Naive thymus-derived CD4-positive, alpha-beta T cell (primary cell): Measurements from ENCODE around the gene PLA2G2F. TPM values are rescaled to one million over a fixed set of nuclear protein-coding genes. Genes with fewer than 3 reads are reported as not detected.

Experiments
- ATAC-seq: fragments of 150-1000 bp; cut with Tn5 transposase; 2 replicates; pipeline ENCODE4 v1.10.0; 2021; ENCODE audit warnings: mild to moderate bottlenecking, moderate library complexity
- CTCF ChIA-PET: fragments of 350-600 bp; sonication (Branson Sonifier 250); formaldehyde crosslinking; loops from one replicate; lab custom pipeline; 2021; ENCODE audit warnings: antibody characterized with exemption; lab: Charles Lee
- POLR2A ChIA-PET: fragments of 350-600 bp; sonication (Branson Sonifier 250); formaldehyde crosslinking; loops from one replicate; lab custom pipeline; 2021; ENCODE audit warnings: antibody characterized with exemption, inconsistent platforms; lab: Charles Lee
- DNase-seq, 9 donors: peaks; one replicate each; pipeline versions ENCODE4 v3.0.0 to v3.0.0-alpha.2; 2020 to 2022; ENCODE audit warnings: mixed read lengths in 1 of 9
- H3K27ac ChIP-seq: one replicate; pipeline ENCODE4 v1.7.0; 2013; ENCODE audit warnings: mild to moderate bottlenecking, low read depth, low read length, moderate library complexity
- H3K27me3 ChIP-seq, 2 donors: one replicate each; pipeline ENCODE4 v1.7.0; 2013; ENCODE audit warnings: low read length in 2 of 2, mild to moderate bottlenecking in 2 of 2, moderate library complexity in 2 of 2; ENCODE audit not compliant: control insufficient read depth in 2 of 2, insufficient read depth in 2 of 2
- H3K36me3 ChIP-seq, 3 experiments: 1 replicate in 2 of 3; 2 replicates in 1 of 3; pipeline ENCODE4 v1.7.0; 2013; ENCODE audit warnings: low read length in 3 of 3, mild to moderate bottlenecking in 3 of 3, moderate library complexity in 1 of 3; ENCODE audit not compliant: insufficient read depth in 3 of 3, control insufficient read depth in 2 of 3
- H3K4me1 ChIP-seq, 2 donors: one replicate each; pipeline ENCODE4 v1.7.0; 2013; ENCODE audit warnings: low read length in 2 of 2, mild to moderate bottlenecking in 2 of 2, moderate library complexity in 1 of 2; ENCODE audit not compliant: control insufficient read depth in 2 of 2, insufficient read depth in 2 of 2
- H3K4me3 ChIP-seq: 2 replicates; pipeline ENCODE4 v1.7.0; 2013; ENCODE audit warnings: mild to moderate bottlenecking, low read length
- H3K9me3 ChIP-seq, 3 experiments: 1 replicate in 2 of 3; 2 replicates in 1 of 3; pipeline ENCODE4 v1.7.0; 2013; ENCODE audit warnings: low read length in 3 of 3; ENCODE audit not compliant: control insufficient read depth in 2 of 3
- H3K27ac Mint-ChIP-seq, 9 donors: one replicate each; pipeline ENCODE4 v1.8.0; 2020 to 2022; ENCODE audit warnings: mixed read lengths in 9 of 9, mild to moderate bottlenecking in 8 of 9, moderate library complexity in 5 of 9, inconsistent platforms in 2 of 9
- H3K27me3 Mint-ChIP-seq, 5 donors: one replicate each; pipeline ENCODE4 v1.8.0; 2021 to 2022; ENCODE audit warnings: mixed read lengths in 5 of 5, mild to moderate bottlenecking in 1 of 5
- H3K36me3 Mint-ChIP-seq, 5 donors: one replicate each; pipeline ENCODE4 v1.8.0; 2020 to 2022; ENCODE audit warnings: mixed read lengths in 5 of 5, mild to moderate bottlenecking in 3 of 5, inconsistent platforms in 1 of 5
- H3K4me1 Mint-ChIP-seq, 7 donors: one replicate each; pipeline ENCODE4 v1.8.0; 2020 to 2022; ENCODE audit warnings: mixed read lengths in 7 of 7, mild to moderate bottlenecking in 3 of 7, inconsistent platforms in 1 of 7
- H3K4me3 Mint-ChIP-seq, 10 donors: one replicate each; pipeline ENCODE4 v1.8.0; 2020 to 2022; ENCODE audit warnings: mild to moderate bottlenecking in 10 of 10, mixed read lengths in 10 of 10, moderate library complexity in 6 of 10, inconsistent platforms in 2 of 10
- H3K9me3 Mint-ChIP-seq, 11 donors: one replicate each; pipeline ENCODE4 v1.8.0; 2020 to 2022; ENCODE audit warnings: mixed read lengths in 11 of 11, mild to moderate bottlenecking in 4 of 11, inconsistent platforms in 1 of 11, moderate library complexity in 1 of 11
- intact Hi-C, 2 donors: fragments of 100-400 bp; cut with micrococcal nuclease; formaldehyde crosslinking; loops; one replicate each; pipeline ENCODE4 v1.15.1; 2023
- polyA plus RNA-seq, 2 donors: library from polyadenylated mRNA; unstranded; fragments of 300-500 nt; fragmentation: Illumina TruSeq; gene quantifications; one replicate each; pipeline ENCODE4 v1.2.3, GENCODE V29; 2021
- total RNA-seq, 6 experiments: library from RNA in 5 of 6; stranded (reverse) in 5 of 6; gene quantifications; 1 replicate in 5 of 6; 2 replicates in 1 of 6; pipeline ENCODE4 v1.2.3 and lab custom pipeline; 2021 to 2026

Gene PLA2G2F
- total and polyA plus RNA-seq, 7 experiments from 2014 or later = not detected

DNA sequence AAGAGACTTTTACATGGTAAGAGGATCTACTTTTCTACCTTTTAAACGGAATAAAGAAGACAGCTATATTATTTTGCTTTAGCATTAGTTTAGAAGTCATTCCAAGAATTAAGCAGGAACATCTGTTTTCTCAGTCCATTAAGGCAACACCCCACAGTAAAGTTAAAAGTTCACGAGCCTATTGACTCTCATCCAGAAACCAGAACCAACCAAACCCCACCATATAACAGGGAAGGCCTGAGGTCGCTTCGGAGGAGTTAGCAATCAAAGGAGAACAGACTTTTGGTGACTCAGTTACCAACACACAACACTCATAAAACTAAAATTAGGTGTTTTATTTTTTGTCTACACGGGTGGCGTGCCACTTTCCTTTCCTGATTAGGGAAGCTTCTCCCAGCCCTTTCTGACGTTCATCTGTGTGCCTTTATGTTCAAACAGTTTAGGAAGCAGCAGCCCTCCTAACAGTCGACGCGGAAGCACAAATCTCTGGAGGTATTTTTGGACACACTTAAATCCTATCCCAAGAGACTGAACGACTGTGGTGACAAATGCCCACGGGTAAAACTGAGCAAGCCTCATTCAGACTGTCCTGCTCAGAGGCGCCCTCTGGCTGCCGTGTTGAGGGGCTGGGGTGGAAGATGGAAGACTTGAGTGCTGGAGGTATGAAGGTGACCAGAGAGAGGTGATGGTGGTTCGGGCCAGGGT is 55.8 kb downstream of the PLA2G2F start:
- Mint-ChIP-seq H3K27ac (no peak overlapping the region), H3K27me3 (peaks cover 0 to 36% (median 5%) of the 10 kb centered on the region in 5 donors), H3K4me1 (peaks cover 0 to 7% (median 0%) of the 10 kb centered on the region in 7 donors), H3K36me3 (peaks cover 0 to 2% (median 0%) of the 10 kb centered on the region in 5 donors), H3K9me3 (no peaks in the 10 kb centered on the region), H3K4me3 (no peak overlapping the region)
- Histone ChIP-seq H3K4me3 (no peak overlapping the region), H3K36me3 (no peaks in the 10 kb centered on the region), H3K27ac (no peak overlapping the region), H3K4me1 (no peaks in the 10 kb centered on the region), H3K9me3 (no peaks in the 10 kb centered on the region), H3K27me3 (no peaks in the 10 kb centered on the region)
- intact Hi-C loops = loop anchor here (1.0 to 2.0 kb wide), 6 partner anchors 8 to 277 kb away; no protein-coding TSS in a partner anchor
- CTCF ChIA-PET = interaction anchor here (0.5 to 3.7 kb wide), 8 partner anchors 15 to 277 kb away, joined by 3 to 20 read pairs (median 4); no protein-coding TSS in a partner anchor
- POLR2A ChIA-PET = interaction anchor here (0.9 to 1.0 kb wide), 2 partner anchors 8 to 17 kb away, joined by 3 read pairs; no protein-coding TSS in a partner anchor
- DNase-seq = peak; percentile 43 to 76 (median 63)
- peak; percentile 81 for ATAC-seq

DNA sequence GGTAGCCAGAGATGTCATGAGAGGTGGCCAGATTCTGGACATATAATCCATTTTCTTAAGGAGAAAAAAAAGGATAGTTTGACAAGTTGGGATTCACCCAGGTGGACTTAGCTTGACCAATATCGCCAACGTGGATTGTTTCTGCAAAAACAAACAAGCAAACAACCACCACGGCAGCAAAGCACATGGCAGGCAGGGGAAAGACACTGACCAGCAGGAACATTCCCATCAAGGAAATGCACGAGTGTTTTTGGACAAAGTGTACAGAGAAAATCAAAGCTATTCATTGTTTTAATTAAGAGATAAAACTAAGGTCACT is 56.3 kb downstream of the PLA2G2F start:
- H3K27me3 ChIP-seq = no peaks in the 10 kb centered on the region
- H3K4me3 ChIP-seq = no peak overlapping the region
- H3K4me3 Mint-ChIP-seq = no peak overlapping the region
- peaks cover 0 to 7% (median 0%) of the 10 kb centered on the region in 7 donors for H3K4me1 Mint-ChIP-seq
- H3K9me3 Mint-ChIP-seq = no peaks in the 10 kb centered on the region
- ATAC-seq (no peak), DNase-seq (no peak)
- POLR2A ChIA-PET = interaction anchor here (1.0 kb wide), 1 partner anchor 8 kb away, joined by 3 read pairs; no protein-coding TSS in a partner anchor
- intact Hi-C loops = loop anchor here (1.0 to 2.0 kb wide), 6 partner anchors 8 to 277 kb away; no protein-coding TSS in a partner anchor
- CTCF ChIA-PET = interaction anchor here (0.8 to 3.7 kb wide), 9 partner anchors 8 to 279 kb away, joined by 3 to 20 read pairs (median 4); no protein-coding TSS in a partner anchor
- no peaks in the 10 kb centered on the region for H3K36me3 ChIP-seq
- H3K27ac ChIP-seq = no peak overlapping the region
- peaks cover 5 to 41% (median 5%) of the 10 kb centered on the region in 5 donors for H3K27me3 Mint-ChIP-seq
- H3K9me3 ChIP-seq = no peaks in the 10 kb centered on the region
- no peaks in the 10 kb centered on the region for H3K4me1 ChIP-seq
- H3K27ac Mint-ChIP-seq = no peak overlapping the region
- peaks cover 0 to 2% (median 0%) of the 10 kb centered on the region in 5 donors for H3K36me3 Mint-ChIP-seq

DNA sequence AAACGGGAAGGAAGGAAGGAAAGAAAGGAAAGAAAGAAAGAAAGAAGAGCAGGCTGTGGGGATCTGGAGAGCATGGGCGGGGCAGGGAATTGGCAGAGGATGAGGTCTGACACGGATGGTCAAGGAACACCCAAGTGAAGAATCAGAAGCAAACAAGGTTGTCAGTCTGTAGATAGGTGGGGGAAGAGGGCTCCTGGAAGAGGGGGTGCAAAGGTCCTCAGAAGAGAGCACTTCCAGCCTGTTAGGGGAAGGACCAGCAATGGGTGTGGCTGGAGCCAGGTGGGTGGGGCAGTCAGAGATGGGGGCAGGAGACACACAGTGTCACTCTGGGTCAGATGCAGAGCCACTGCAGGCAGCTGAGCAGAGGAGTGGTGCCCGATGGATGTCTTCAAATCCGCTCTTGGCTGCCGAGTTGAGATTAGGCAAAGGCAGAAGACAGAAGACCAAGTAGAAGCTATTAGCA is 58.2 kb downstream of the PLA2G2F start:
- ATAC-seq (no peak), DNase-seq (no peak)
- H3K9me3 Mint-ChIP-seq = no peaks in the 10 kb centered on the region
- no peaks in the 10 kb centered on the region for H3K27me3 ChIP-seq
- no peak overlapping the region for H3K4me3 ChIP-seq
- CTCF ChIA-PET = interaction anchor here (0.6 kb wide), 1 partner anchor 279 kb away, joined by 3 read pairs; no protein-coding TSS in a partner anchor
- H3K27me3 Mint-ChIP-seq = peaks cover 5 to 44% (median 8%) of the 10 kb centered on the region in 5 donors
- peaks cover 0 to under 1% (median 0%) of the 10 kb centered on the region in 5 donors for H3K36me3 Mint-ChIP-seq
- H3K4me1 ChIP-seq = no peaks in the 10 kb centered on the region
- POLR2A ChIA-PET = no interaction called here
- no peaks in the 10 kb centered on the region for H3K9me3 ChIP-seq
- no peaks in the 10 kb centered on the region for H3K36me3 ChIP-seq
- intact Hi-C loops = no loop called here
- no peak overlapping the region for H3K27ac ChIP-seq
- H3K4me3 Mint-ChIP-seq = no peak overlapping the region
- peaks cover 0 to 7% (median 0%) of the 10 kb centered on the region in 7 donors for H3K4me1 Mint-ChIP-seq
- H3K27ac Mint-ChIP-seq = no peak overlapping the region

DNA sequence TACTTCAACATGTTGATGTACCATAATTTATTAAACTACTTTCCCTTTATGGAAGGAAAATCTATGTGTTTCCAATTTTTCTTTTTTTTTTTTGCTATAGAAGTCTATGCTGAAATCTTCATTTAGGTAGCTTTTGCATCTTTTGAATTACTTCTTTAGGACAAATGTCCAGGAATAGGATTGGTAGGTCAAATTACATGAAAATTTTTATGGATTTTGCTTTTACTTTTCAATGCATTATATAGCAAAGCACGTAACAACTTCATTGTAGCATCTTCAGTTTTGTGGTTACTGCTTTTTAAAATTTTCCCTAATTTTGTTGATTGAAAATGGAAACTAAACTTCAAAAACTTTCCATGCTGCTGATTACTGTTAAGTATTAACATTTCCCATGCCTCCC is 59.2 kb downstream of the PLA2G2F start:
- Histone ChIP-seq H3K4me1 (no peaks in the 10 kb centered on the region), H3K27ac (no peak overlapping the region), H3K36me3 (no peaks in the 10 kb centered on the region), H3K27me3 (no peaks in the 10 kb centered on the region), H3K4me3 (no peak overlapping the region), H3K9me3 (no peaks in the 10 kb centered on the region)
- H3K9me3 Mint-ChIP-seq = no peaks in the 10 kb centered on the region
- DNase-seq = no peak
- peaks cover 5 to 43% (median 10%) of the 10 kb centered on the region in 5 donors for H3K27me3 Mint-ChIP-seq
- POLR2A ChIA-PET = no interaction called here
- CTCF ChIA-PET = interaction anchor here (0.6 kb wide), 1 partner anchor 13 kb away, joined by 4 read pairs; no protein-coding TSS in a partner anchor
- H3K4me3 Mint-ChIP-seq = no peak overlapping the region
- peaks cover 0 to 7% (median 0%) of the 10 kb centered on the region in 7 donors for H3K4me1 Mint-ChIP-seq
- no peak for ATAC-seq
- H3K27ac Mint-ChIP-seq = no peak overlapping the region
- intact Hi-C loops = no loop called here
- no peaks in the 10 kb centered on the region for H3K36me3 Mint-ChIP-seq

DNA sequence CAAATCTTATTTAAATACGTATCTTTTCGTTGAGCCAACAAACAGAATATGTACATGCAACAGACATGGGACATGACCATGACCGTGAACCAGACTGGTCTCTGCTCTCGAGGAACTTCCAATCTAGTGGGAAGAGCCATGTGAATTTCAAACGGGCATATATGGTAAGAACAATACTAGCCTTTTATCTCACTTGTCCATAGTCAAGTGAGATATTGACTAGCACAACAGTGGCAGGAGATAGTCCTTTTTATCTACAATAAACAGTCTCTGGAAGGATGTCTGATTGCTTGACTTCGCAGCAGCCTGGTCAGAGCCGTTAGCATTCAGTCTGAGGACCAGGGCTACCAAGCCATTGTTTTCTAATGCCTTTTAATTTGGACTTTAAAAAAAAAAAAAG is 59.8 kb downstream of the PLA2G2F start:
- Mint-ChIP-seq H3K36me3 (no peaks in the 10 kb centered on the region), H3K9me3 (no peaks in the 10 kb centered on the region), H3K4me1 (peaks cover 0 to 7% (median 0%) of the 10 kb centered on the region in 7 donors), H3K27me3 (peaks cover 5 to 49% (median 14%) of the 10 kb centered on the region in 5 donors), H3K27ac (no peak overlapping the region), H3K4me3 (no peak overlapping the region)
- no peak overlapping the region for H3K4me3 ChIP-seq
- intact Hi-C loops = no loop called here
- H3K4me1 ChIP-seq = no peaks in the 10 kb centered on the region
- H3K36me3 ChIP-seq = no peaks in the 10 kb centered on the region
- H3K27me3 ChIP-seq = no peaks in the 10 kb centered on the region
- ATAC-seq = no peak
- H3K9me3 ChIP-seq = no peaks in the 10 kb centered on the region
- no peak overlapping the region for H3K27ac ChIP-seq
- CTCF ChIA-PET = interaction anchor here (0.6 kb wide), 1 partner anchor 13 kb away, joined by 4 read pairs; no protein-coding TSS in a partner anchor
- no peak for DNase-seq
- POLR2A ChIA-PET = no interaction called here

DNA sequence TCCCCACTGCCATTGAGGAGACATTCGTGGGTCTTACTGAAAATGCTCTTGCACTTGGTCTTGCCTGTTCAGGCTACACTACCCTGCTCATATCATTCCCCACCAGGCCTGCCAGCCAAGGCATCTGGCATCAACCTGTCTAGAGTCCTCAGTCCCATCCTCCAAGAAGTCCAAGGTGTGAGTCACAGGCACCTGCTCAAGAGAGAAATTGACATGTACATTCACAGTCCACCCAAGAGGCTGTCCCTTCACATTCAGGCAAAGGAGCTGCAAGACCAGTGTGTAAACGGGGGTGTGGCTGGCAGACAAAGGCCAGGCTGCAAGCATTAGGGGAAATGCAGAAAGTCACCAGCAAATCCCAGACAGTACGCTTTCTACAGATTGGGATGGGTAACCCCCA is 60.3 kb downstream of the PLA2G2F start:
- Mint-ChIP-seq H3K9me3 (no peaks in the 10 kb centered on the region), H3K36me3 (no peaks in the 10 kb centered on the region), H3K27me3 (peaks cover 5 to 49% (median 14%) of the 10 kb centered on the region in 5 donors), H3K27ac (no peak overlapping the region), H3K4me1 (peaks cover 0 to 7% (median 0%) of the 10 kb centered on the region in 7 donors), H3K4me3 (no peak overlapping the region)
- no peaks in the 10 kb centered on the region for H3K4me1 ChIP-seq
- H3K36me3 ChIP-seq = no peaks in the 10 kb centered on the region
- no peak overlapping the region for H3K4me3 ChIP-seq
- ChIA-PET POLR2A (no interaction called here), CTCF (interaction anchor here (0.9 kb wide), 1 partner anchor 13 kb away, joined by 3 read pairs; no protein-coding TSS in a partner anchor)
- H3K27ac ChIP-seq = no peak overlapping the region
- H3K9me3 ChIP-seq = no peaks in the 10 kb centered on the region
- no peak for ATAC-seq
- no peak for DNase-seq
- intact Hi-C loops = no loop called here
- H3K27me3 ChIP-seq = no peaks in the 10 kb centered on the region
